Measurements from ENCODE around the gene INTS4.

Gene INTS4

GRCh38 chr11:78000193-78000592 lies 5.7 kb upstream of the INTS4 start:
- H3K9me2 ChIP-seq (replicated peaks; ENCODE audit: insufficient read depth, low read length): no peaks in the 10 kb centered on the region
- H3K27ac ChIP-seq (ENCODE audit: low read depth, low read length): no peak overlapping the region
- no peak overlapping the region for H3K9ac ChIP-seq (ENCODE audit: low read length)
- TF ChIP-seq CTCF (IDR thresholded peaks at IDR 0.05; ENCODE audit: insufficient read depth, low read length, poor library complexity, severe bottlenecking): peak; percentile 56
- TF ChIP-seq EZH2phosphoT487 (conservative IDR thresholded peaks at IDR 0.05; ENCODE audit: low read length): no peak
- no peaks in the 10 kb centered on the region for H3K27me3 ChIP-seq (ENCODE audit: low read length)
- H3K36me3 ChIP-seq (ENCODE audit: low read length): no peaks in the 10 kb centered on the region
- H3F3A ChIP-seq (ENCODE audit: insufficient read depth): no peaks in the 10 kb centered on the region
- no peaks in the 10 kb centered on the region; the same call in 1 of the 2 replicates for H3K79me2 ChIP-seq (ENCODE audit: insufficient read depth, low read length)
- H3K4me2 ChIP-seq (ENCODE audit: low read depth, low read length, poor library complexity, severe bottlenecking): no peak overlapping the region
- peak overlapping the region; percentile 1 for H2AFZ ChIP-seq (ENCODE audit: low read depth, low read length, severe bottlenecking)
- no peaks in the 10 kb centered on the region for H4K20me1 ChIP-seq (ENCODE audit: low read depth, low read length)
- H3K4me3 ChIP-seq (ENCODE audit: insufficient read depth, low read length, poor library complexity, severe bottlenecking): no peak overlapping the region
- H3K9me3 ChIP-seq (ENCODE audit: insufficient read depth, low read length): no peaks in the 10 kb centered on the region

- TF ChIP-seq EZH2phosphoT487 (conservative IDR thresholded peaks at IDR 0.05; ENCODE audit: low read length): no peak
- no peak for TF ChIP-seq CTCF (IDR thresholded peaks at IDR 0.05; ENCODE audit: insufficient read depth, low read length, poor library complexity, severe bottlenecking)
- Histone ChIP-seq H3K9ac (ENCODE audit: low read length) (no peak overlapping the region), H2AFZ (ENCODE audit: low read depth, low read length, severe bottlenecking) (peak overlapping the region; percentile 1), H3K9me2 (replicated peaks; ENCODE audit: insufficient read depth, low read length) (no peaks in the 10 kb centered on the region), H3F3A (ENCODE audit: insufficient read depth) (no peaks in the 10 kb centered on the region), H3K27me3 (ENCODE audit: low read length) (no peaks in the 10 kb centered on the region), H3K4me2 (ENCODE audit: low read depth, low read length, poor library complexity, severe bottlenecking) (no peak overlapping the region), H4K20me1 (ENCODE audit: low read depth, low read length) (no peaks in the 10 kb centered on the region), H3K9me3 (ENCODE audit: insufficient read depth, low read length) (no peaks in the 10 kb centered on the region), H3K79me2 (ENCODE audit: insufficient read depth, low read length) (no peaks in the 10 kb centered on the region; the same call in 1 of the 2 replicates), H3K36me3 (ENCODE audit: low read length) (no peaks in the 10 kb centered on the region), H3K27ac (ENCODE audit: low read depth, low read length) (no peak overlapping the region), H3K4me3 (ENCODE audit: insufficient read depth, low read length, poor library complexity, severe bottlenecking) (no peak overlapping the region)
Measured at GRCh38 chr11:77999446-78000030, 5.1 kb upstream of the INTS4 start.

- peaks cover 25% of the 10 kb centered on the region for H3K79me2 ChIP-seq (ENCODE audit: insufficient read depth, low read length)
- H3K27me3 ChIP-seq (ENCODE audit: low read length): no peaks in the 10 kb centered on the region
- no peaks in the 10 kb centered on the region for H4K20me1 ChIP-seq (ENCODE audit: low read depth, low read length)
- no peak for TF ChIP-seq CTCF (IDR thresholded peaks at IDR 0.05; ENCODE audit: insufficient read depth, low read length, poor library complexity, severe bottlenecking)
- H3K4me2 ChIP-seq (ENCODE audit: low read depth, low read length, poor library complexity, severe bottlenecking): peak overlapping the region; percentile 81
- peak overlapping the region; percentile 64 for H3K9ac ChIP-seq (ENCODE audit: low read length)
- H3F3A ChIP-seq (ENCODE audit: insufficient read depth): peaks cover 8% of the 10 kb centered on the region; the same call in 1 of the 2 replicates
- H3K27ac ChIP-seq (ENCODE audit: low read depth, low read length): peak overlapping the region; percentile 52
- H3K36me3 ChIP-seq (ENCODE audit: low read length): peaks cover under 1% of the 10 kb centered on the region; the same call in 1 of the 2 replicates
- no peaks in the 10 kb centered on the region for H3K9me3 ChIP-seq (ENCODE audit: insufficient read depth, low read length)
- H3K4me3 ChIP-seq (ENCODE audit: insufficient read depth, low read length, poor library complexity, severe bottlenecking): peak overlapping the region; percentile 70
- H3K9me2 ChIP-seq (replicated peaks; ENCODE audit: insufficient read depth, low read length): no peaks in the 10 kb centered on the region
- no peak overlapping the region for H2AFZ ChIP-seq (ENCODE audit: low read depth, low read length, severe bottlenecking)
Measured at GRCh38 chr11:77993902-77994301, 566 bp downstream of the INTS4 start.

Measured in SU-DHL-6 (cell line).